GM15510 (cell line): ENCODE results near the gene TCF21.

Experiments used
- POLR2A ChIP-seq: IDR thresholded peaks from 3 replicates; pipeline ENCODE4 v1.6.1; 2011; ENCODE audit warnings: borderline replicate concordance; ENCODE audit not compliant: insufficient read length; ENCODE audit errors: extremely low read depth

Gene TCF21

DNA sequence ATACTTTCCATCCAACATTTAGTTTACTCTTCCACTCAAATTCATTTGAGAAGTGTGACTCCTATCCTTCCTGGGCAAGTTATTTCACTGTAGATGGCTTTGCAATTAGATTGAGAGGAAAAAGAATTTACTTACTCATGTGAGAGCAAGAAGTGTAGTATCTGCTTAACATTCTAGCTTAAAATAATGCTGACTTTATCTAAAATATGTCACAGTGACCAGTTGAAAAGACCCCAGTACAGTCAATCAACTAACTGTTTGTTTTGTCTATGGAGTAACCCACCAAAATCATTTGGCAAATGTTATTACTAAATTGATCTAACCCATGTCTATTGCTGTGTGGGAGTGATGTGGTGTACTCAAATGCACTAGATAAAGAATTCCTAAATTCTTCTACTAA lies 8.9 kb upstream of the TCF21 start:
- no peak for TF ChIP-seq POLR2A

DNA sequence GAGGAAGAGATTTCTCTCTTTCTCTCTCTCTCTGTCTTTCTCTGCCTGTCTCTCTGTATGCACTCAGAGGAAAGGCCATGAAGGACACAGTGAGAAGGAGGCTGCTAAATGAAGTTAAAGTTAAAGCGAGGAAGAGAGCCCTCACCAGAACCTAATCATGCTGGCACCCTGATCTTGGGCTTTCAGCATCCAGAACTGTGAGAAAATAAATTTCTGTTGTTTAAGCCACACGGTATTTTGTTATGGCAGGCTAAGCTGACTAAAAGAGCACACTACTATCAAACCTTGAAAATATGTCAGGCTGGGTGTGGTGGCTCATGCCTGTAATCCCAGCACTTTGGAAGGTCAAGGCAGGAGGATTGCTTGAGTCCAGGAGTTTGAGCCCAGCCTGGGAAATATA lies 8.0 kb upstream of the TCF21 start:
- TF ChIP-seq POLR2A = no peak

DNA sequence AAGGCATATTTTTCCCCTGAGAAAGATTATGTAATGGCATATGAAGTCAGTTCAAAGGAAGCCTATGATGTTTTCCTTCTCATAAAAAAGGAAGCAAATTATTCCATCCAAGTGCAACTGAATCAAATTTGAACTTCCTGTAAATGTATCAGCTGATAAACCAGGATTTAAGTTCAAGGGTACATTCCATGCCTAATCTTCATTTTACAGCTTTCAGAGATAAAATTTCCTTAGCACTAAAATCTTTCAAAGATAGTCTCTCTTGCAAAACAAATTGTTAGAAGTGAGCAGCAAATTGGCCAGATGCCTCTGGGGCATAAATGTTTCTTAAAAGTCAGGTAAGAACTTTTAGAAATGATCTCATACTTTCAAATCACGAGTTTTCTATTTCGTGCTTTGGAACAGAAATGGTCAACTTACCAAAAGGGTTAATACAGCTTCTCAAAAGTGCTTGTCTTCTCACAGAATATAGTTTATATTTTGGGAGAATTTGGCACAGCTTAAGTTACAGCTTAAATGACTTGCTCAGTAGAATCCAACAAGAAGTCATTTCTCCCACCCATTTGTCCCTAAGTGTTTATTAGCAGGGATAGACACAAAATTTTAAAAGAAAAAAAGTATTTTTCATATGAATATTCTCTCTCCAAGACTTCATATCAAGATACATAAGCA lies 2.7 kb upstream of the TCF21 start:
- TF ChIP-seq POLR2A = no peak

DNA sequence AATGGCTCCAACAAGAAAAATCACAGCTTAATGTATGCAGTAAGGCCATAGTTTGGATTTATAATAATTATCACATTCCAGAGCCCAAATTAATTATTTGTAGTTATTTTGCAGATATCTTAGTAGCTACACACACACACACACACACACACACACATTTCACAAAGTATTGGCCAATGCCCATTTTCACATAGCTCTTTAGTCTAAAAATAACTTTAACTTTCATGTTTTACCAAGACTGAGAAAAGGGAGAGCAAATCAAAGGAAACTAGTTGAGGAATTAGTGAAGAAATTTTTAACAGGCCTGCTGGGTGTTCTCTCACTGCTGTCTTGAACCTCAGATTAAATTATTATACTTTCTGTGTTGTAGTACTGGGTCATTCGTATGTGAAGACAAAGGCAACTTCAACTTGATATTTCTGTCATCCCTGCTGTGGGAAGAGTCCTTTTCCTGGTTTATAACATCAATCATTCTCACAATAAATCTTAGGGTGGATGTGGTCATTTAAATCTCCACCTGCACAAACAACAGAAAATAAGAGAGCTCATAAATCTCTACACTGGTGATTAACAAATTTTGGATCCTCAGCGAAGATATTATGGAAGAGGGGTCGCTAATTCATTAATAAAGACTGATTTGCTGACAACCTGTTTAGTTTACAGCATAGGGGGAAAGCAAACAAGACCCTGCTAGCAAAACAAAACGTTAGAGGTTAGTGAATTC lies 1.6 kb upstream of the TCF21 start:
- no peak for TF ChIP-seq POLR2A

DNA sequence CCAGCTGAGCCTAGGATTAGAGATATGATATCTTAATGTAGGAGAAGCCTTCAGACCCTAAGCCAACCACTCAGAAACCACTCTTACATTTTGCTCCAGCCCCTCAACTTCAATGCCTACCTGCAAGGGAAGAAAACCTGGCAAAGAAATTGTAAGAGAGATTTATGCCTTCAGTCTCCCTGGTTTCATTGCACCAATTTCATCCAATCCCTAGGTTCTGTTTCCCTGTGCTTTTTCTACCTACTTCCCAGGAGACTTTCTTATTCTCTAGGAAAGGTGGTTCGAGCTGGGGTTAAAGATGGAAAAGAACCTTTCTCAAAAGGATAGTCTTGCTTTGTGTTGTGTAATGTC lies 1.1 kb upstream of the TCF21 start:
- TF ChIP-seq POLR2A = no peak

DNA sequence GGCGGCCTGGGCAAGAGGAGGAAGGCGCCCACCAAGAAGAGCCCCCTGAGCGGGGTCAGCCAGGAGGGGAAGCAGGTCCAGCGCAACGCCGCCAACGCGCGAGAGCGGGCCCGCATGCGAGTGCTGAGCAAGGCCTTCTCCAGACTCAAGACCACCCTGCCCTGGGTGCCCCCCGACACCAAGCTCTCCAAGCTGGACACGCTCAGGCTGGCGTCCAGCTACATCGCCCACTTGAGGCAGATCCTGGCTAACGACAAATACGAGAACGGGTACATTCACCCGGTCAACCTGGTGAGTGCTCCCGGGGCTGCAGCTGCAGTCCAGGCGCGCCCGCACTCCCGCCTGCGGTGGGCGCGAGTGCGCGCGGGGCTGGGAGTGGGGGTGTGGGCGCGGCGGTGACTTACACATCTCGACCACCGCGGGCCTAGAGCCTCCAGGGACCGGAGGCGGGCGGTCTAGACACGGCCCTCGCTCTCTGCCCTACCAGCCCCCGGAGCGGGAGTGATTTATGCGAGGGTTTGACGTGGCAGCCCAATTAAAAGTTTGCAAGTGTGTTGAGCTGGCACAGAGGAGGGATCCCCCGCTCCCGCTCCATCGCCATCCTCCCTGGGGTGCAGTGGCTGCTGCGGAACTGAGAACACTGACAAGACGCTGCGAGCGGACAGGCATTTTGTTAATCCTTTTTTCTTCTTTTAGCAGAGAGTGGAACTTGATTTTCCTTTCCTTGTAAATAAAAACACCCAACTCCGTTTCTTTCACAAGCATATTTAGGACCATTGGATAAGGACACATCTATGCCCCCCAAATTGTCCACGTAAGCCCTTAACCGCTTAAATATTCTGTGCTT lies 867 bp downstream of the TCF21 start:
- TF ChIP-seq POLR2A = no peak

DNA sequence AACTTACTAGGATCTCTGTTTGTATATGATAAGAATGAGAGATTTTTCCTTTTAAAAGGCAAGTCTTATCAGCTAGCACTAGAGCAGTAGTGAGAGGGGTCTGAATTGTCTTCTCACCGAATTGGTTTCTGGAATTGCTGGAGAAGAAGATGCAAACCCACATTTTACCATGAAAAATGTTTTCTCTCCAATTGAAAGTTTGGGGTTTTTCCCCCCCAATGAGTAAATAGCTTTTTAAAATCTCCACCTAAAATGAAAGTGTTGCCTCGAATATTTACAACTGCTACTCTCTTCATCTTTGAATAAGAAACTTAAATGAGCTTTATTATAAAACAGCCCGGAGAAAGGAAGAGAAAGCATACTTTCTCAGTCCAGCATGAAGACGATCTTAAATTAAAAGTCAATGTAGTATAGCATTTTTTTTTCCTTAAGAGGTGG lies 1.8 kb downstream of the TCF21 start:
- TF ChIP-seq POLR2A = no peak

DNA sequence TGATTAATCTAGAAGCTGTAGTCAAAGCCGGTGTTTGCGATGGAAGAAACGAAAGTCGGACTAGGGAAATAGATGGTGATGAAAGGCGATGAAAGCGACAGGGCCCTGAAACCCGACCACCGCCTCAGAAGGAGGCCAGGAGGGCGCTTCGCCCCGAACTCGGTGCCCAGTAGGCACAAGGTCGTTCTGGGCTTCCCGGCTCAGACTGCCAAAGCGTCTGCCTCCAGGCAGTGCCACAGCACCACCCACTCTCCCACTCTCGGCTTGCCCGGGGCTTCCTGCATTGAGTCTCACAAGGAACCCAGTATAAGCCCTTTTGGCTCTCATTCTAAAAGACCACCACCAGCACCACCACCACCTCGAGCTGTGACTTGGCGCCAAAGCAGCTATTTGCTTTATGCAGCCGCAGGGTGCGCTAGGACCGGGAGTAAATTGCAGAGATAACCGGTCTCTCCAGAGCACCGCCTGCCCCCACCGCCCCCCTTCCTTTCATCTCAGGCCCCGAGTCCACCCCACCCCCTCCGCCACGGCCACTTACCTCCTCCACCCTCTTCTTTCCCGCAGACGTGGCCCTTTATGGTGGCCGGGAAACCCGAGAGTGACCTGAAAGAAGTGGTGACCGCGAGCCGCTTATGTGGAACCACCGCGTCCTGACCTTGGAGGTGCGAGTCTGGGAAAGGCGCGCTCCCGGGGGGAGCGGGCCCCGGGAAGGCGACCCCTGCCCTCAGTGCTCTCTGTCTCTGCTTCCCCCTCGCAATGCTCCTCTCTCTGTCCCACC lies 2.4 kb downstream of the TCF21 start:
- TF ChIP-seq POLR2A = no peak

DNA sequence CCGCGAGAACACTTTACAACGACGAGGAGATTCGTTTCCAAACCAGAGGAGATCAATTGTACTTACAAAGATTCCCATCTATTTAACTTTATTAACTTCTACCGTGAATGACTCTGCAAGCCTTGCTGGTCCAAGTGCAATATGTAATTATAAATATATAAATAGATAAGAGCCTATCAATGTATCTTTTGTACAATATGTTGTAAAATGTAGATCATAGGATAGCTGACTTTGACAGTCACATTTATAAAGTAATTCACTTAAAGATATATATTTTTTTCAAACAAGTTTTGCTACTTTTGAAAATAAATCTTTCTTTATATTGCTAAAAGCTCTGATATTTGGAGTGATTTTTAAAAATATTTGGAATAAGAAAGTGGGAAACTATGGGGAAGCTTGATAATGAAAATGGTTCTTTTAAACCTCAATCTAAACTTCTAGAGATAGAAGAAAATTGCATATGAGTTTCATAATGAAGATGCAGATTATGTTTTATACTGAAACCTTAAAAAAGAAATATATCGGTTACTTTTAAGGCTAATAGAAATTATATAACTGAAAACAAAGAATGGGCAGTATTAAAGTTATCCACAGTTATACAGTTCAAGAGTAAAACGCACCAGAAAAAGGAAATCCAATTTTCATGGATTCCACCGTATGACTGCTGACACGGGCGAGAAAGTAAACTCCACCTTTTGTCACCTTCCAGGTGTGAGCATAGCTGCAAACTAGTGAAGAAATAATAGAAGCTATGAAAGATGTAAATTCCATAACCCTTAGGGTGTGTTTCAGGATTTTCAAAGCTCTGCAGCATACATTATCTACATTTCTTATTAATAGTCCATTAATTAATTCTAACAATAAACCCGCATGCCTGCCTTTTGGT lies 3.3 kb downstream of the TCF21 start:
- TF ChIP-seq POLR2A = no peak

DNA sequence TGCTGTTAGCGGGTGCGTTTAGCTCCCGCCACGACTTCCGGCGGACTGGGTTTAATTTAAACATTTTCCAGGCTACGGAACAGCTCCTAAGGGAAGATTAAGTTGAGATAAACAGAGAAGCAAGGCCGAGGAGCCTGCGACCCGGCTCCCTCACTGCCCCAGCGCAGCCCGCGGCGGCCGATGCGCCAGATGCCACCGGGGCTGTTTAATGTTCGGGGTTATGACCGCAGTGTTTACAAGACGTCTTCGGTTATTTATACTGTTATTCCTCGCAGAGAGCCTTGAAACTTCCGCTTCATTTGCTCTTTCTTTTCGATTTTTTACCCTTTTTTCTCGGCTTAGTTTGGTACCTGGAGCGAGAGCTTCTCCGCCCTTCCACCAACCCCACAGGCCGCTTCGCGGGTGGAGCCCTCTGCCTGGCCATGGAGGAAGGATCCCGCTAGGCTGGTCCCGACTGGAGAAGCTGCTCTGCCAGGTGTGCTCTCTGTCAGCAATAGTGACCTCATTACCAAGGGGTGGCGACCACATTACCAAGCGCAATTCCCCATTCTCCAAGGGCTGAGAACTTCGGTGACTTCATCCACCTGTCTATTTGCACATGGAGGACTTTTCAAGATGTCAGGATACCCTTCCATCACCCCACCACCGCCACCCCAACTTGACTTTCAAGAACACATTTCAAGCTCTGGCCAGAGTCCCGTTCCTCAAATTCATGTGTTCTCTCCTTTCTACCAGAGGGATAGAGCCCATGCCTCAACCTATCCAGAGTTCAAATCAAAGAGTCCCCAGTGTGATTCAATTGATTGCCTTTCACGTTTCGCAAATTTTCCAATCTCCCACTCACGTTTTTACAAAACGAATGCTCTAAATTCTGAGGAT lies 4.1 kb downstream of the TCF21 start:
- TF ChIP-seq POLR2A = no peak

DNA sequence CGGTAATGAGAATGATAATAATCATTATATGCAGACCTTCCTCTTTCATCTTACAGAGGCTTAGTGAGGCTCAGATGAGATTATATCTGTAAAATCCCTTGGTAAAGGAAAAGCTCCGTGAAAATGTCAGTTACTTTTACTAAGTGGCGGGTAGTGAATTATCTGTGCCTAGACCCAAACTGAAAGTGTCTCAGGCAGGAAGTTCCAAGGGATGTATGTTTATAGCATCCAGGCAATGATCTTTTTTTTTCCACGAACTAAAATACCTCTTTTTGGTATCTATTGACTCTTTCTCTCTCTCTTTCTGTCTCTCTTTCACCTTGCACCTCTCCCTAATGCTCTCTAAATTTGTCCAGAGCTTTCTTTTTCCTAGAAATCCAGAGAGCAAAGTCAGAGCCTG lies 5.0 kb downstream of the TCF21 start:
- TF ChIP-seq POLR2A = no peak

DNA sequence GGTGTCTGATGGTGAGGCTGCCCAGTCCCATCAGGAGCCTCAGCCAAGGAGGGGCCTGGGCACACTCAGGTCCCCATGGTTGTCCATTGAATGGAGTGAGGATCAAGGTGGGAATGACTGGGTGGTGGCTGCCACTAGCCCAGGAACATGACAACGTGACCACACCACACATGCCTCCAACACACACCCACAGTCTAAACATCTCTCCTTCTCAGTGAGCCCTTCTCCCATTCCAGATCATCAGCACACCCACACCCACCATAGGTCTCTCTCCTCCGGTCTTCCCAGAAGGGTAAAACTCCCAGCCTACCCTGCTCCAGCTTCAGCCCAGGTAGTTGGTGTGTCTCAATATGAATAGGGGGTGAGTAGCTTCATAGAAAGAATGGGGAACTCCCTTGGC lies 5.5 kb downstream of the TCF21 start:
- no peak for TF ChIP-seq POLR2A

DNA sequence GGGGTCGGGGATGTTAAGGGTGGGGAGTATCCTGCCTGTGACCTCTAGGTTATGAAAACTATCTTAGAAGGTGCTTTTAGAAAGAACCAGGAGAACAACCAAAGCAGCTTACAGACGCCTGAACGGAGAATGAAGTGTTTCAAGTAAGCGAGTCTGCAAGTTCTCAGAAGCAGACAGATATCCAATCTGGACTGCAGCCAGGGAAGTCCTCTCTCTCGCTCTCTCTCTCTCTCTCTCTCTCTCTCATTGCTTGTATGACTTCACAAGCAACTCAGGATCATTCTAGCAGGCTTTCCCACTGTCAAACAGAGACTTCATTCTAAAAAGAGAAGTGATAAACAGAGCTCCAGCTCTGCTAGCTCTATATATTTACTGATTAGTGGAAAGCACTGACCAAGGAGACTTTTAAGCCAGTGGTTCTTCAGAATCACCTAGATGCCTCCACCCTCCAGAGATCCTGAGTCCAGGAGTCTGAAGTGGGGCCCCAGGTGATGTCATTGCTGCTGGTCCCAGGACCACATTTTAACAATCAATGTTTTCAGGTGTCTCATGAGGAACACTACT lies 6.0 kb downstream of the TCF21 start:
- no peak for TF ChIP-seq POLR2A

DNA sequence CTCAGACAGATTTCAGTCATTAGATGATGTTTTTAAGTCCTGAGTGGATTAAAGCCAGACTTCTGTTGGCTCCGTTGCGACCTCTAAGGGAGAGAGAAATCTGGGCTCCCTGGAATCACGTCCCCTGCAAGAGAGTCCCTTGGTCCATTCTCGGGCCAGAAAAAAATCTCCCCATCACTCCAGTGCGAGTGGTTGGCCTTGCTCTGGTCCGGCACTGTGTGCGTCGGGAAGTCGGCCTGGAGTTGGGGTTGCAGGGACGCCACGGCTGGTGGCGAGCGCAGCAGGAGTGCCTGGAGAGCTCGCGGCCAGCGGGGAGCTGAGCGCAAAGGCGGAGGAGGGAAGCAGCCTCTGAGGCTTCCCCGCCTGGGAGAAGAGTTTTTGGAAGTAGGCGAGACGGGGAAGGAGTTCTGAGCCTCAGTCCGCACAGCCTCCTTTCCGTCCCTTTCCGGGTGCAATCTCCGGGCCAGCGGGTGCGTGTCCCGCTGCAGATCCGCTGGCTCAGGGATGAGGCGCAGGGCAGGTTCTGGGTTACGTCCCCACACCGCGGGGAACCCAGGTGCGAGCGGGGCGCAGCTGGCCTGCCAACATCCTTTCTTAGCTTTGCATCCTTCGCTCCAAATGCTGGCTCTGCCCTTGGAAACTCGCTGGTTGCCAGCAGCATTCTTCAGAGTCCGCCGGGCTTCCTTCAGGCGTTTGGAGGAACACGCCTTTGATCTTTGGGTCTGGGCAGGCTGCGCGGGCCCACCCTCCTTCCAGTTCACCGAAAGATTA lies 6.8 kb downstream of the TCF21 start:
- no peak for TF ChIP-seq POLR2A
